Loucy (cell line): ENCODE data around the gene C1orf35.
"Not testable (repeated sequence)": the region's sequence is repeated elsewhere in the genome, so short reads cannot be mapped to it uniquely, and the experiment has no call there.

Experiments
- CTCF ChIP-seq: fragments of 200-600 bp; sonication (generic); conservative IDR thresholded peaks from 2 replicates; pipeline ENCODE4 v1.5.1; 2014; ENCODE audit warnings: mild to moderate bottlenecking, antibody characterized with exemption, low read length
- EZH2phosphoT487 ChIP-seq: fragments of 200-600 bp; IDR thresholded peaks from 2 replicates; pipeline ENCODE4 v1.6.1; 2018; ENCODE audit warnings: antibody characterized with exemption, mild to moderate bottlenecking, moderate library complexity, borderline replicate concordance

- not testable (repeated sequence) for TF ChIP-seq CTCF, EZH2phosphoT487
Measured at GRCh38 chr1:228111315-228111714, 8.2 kb upstream of the C1orf35 start.
